COR-L47 (cell line): ENCODE data around the gene DACH2.

Experiments
- DNase-seq: peaks from one replicate; lab custom pipeline; 2025; lab: John Stamatoyannopoulos, UW

DACH2 gene

GRCh38 chrX:86322913-86323312, 174.7 kb downstream of the DACH2 start:
- DNase-seq = no peak

GRCh38 chrX:86329174-86329573, 180.9 kb downstream of the DACH2 start:
- no peak for DNase-seq

GRCh38 chrX:86348669-86349068, 200.4 kb downstream of the DACH2 start:
- DNase-seq = no peak

- no peak for DNase-seq
Observed at GRCh38 chrX:86349115-86349514, 200.9 kb downstream of the DACH2 start.

GRCh38 chrX:86369847-86370630, 221.8 kb downstream of the DACH2 start:
- no peak for DNase-seq

- DNase-seq = no peak
Observed at GRCh38 chrX:86370927-86371326, 222.7 kb downstream of the DACH2 start.

- DNase-seq = no peak
Observed at GRCh38 chrX:86379209-86379608, 231.0 kb downstream of the DACH2 start.

GRCh38 chrX:86383681-86384540, 235.7 kb downstream of the DACH2 start:
- DNase-seq = no peak

GRCh38 chrX:86407371-86407770, 259.1 kb downstream of the DACH2 start:
- no peak for DNase-seq

GRCh38 chrX:86421771-86422170, 273.5 kb downstream of the DACH2 start:
- DNase-seq = no peak

GRCh38 chrX:86436116-86436515, 287.9 kb downstream of the DACH2 start:
- no peak for DNase-seq

GRCh38 chrX:86455495-86455894, 307.2 kb downstream of the DACH2 start:
- no peak for DNase-seq

GRCh38 chrX:86460760-86461159, 312.5 kb downstream of the DACH2 start:
- no peak for DNase-seq

GRCh38 chrX:86504297-86504696, 356.0 kb downstream of the DACH2 start:
- no peak for DNase-seq

- DNase-seq = no peak
Observed at GRCh38 chrX:86507331-86507730, 359.1 kb downstream of the DACH2 start.

GRCh38 chrX:86579777-86580176, 431.5 kb downstream of the DACH2 start:
- no peak for DNase-seq

GRCh38 chrX:86604607-86605006, 456.4 kb downstream of the DACH2 start:
- DNase-seq = no peak

- no peak for DNase-seq
Observed at GRCh38 chrX:86696951-86697350, 548.7 kb downstream of the DACH2 start.

- peak; percentile 1 for DNase-seq
Observed at GRCh38 chrX:86711531-86712180, 563.4 kb downstream of the DACH2 start.

- no peak for DNase-seq
Observed at GRCh38 chrX:86714441-86714840, 566.2 kb downstream of the DACH2 start.

GRCh38 chrX:86724277-86724676, 576.0 kb downstream of the DACH2 start:
- DNase-seq = no peak

- no peak for DNase-seq
Observed at GRCh38 chrX:86747091-86747490, 598.8 kb downstream of the DACH2 start.

- no peak for DNase-seq
Observed at GRCh38 chrX:86805241-86805640, 657.0 kb downstream of the DACH2 start.
